H9 (cell line): ENCODE data around the gene PALM2AKAP2. TPM values are rescaled to one million over a fixed set of nuclear protein-coding genes. Genes with fewer than 3 reads are reported as not detected.

Source experiments
- DNase-seq: peaks from one replicate; pipeline ENCODE4 v3.0.0-alpha.2; 2017
- H2AFZ ChIP-seq: one replicate; pipeline ENCODE4 v1.6.1; 2013; ENCODE audit warnings: mild to moderate bottlenecking, low read length, control low read depth, moderate library complexity
- H2AK5ac ChIP-seq: 2 replicates; pipeline ENCODE4 v1.6.1; 2013; ENCODE audit warnings: low read length, control low read depth, mixed read lengths; ENCODE audit not compliant: insufficient read length
- H2BK120ac ChIP-seq: one replicate; pipeline ENCODE4 v1.6.1; 2013; ENCODE audit warnings: low read depth, mild to moderate bottlenecking, low read length, control low read depth, inconsistent platforms; ENCODE audit not compliant: poor library complexity, severe bottlenecking
- H2BK12ac ChIP-seq: 2 replicates; pipeline ENCODE4 v1.6.1; 2013; ENCODE audit warnings: low read length, control low read depth, mixed read lengths, low read depth; ENCODE audit not compliant: insufficient read length
- H2BK15ac ChIP-seq: 2 replicates; pipeline ENCODE4 v1.6.1; 2013; ENCODE audit warnings: low read depth, low read length, control low read depth
- H2BK20ac ChIP-seq: one replicate; pipeline ENCODE4 v1.6.1; 2013; ENCODE audit warnings: low read depth, mild to moderate bottlenecking, low read length, control low read depth, inconsistent platforms; ENCODE audit not compliant: poor library complexity, severe bottlenecking
- H2BK5ac ChIP-seq: 2 replicates; pipeline ENCODE4 v1.6.1; 2013; ENCODE audit warnings: low read length, control low read depth, mixed read lengths; ENCODE audit not compliant: insufficient read length
- H3K14ac ChIP-seq: 2 replicates; pipeline ENCODE4 v1.6.1; 2013; ENCODE audit warnings: low read length, control low read depth; ENCODE audit not compliant: insufficient read depth
- H3K18ac ChIP-seq: 2 replicates; pipeline ENCODE4 v1.6.1; 2013; ENCODE audit warnings: low read depth, mild to moderate bottlenecking, mixed read lengths, low read length, control low read depth; ENCODE audit not compliant: insufficient read length
- H3K23ac ChIP-seq: 2 replicates; pipeline ENCODE4 v1.6.1; 2013; ENCODE audit warnings: low read length, control low read depth, mixed read lengths, low read depth; ENCODE audit not compliant: insufficient read length
- H3K23me2 ChIP-seq: 2 replicates; pipeline ENCODE4 v1.6.1; 2013; ENCODE audit warnings: low read depth, mild to moderate bottlenecking, mixed read lengths, low read length, control low read depth; ENCODE audit not compliant: insufficient read length, poor library complexity, severe bottlenecking
- H3K27ac ChIP-seq: 2 replicates; pipeline ENCODE4 v1.5.1; 2013; ENCODE audit warnings: low read length, control low read depth, mixed read lengths, low read depth; ENCODE audit not compliant: insufficient read length
- H3K27me3 ChIP-seq: 2 replicates; pipeline ENCODE4 v1.6.1; 2013; ENCODE audit warnings: low read length, control low read depth, inconsistent platforms; ENCODE audit not compliant: insufficient read depth
- H3K4ac ChIP-seq: 2 replicates; pipeline ENCODE4 v1.6.1; 2013; ENCODE audit warnings: low read depth, mild to moderate bottlenecking, control low read depth, inconsistent platforms, low read length, moderate library complexity
- H3K4me1 ChIP-seq: 2 replicates; pipeline ENCODE4 v1.6.1; 2013; ENCODE audit warnings: low read length, control low read depth, inconsistent platforms; ENCODE audit not compliant: insufficient read depth
- H3K4me2 ChIP-seq: 2 replicates; pipeline ENCODE4 v1.6.1; 2013; ENCODE audit warnings: low read length, control low read depth, mixed read lengths; ENCODE audit not compliant: insufficient read length, insufficient read depth
- H3K56ac ChIP-seq: 2 replicates; pipeline ENCODE4 v1.6.1; 2013; ENCODE audit warnings: low read depth, mild to moderate bottlenecking, mixed read lengths, low read length, control low read depth; ENCODE audit not compliant: insufficient read length
- H3K79me1 ChIP-seq: 2 replicates; pipeline ENCODE4 v1.6.1; 2013; ENCODE audit warnings: low read depth, mild to moderate bottlenecking, moderate library complexity, low read length, control low read depth, inconsistent platforms; ENCODE audit not compliant: insufficient read depth, poor library complexity, severe bottlenecking
- H3K79me2 ChIP-seq: 2 replicates; pipeline ENCODE4 v1.6.1; 2013; ENCODE audit warnings: low read length, control low read depth, inconsistent platforms; ENCODE audit not compliant: insufficient read depth
- H3K9ac ChIP-seq: 2 replicates; pipeline ENCODE4 v1.6.1; 2013; ENCODE audit warnings: low read length, control low read depth, mixed read lengths; ENCODE audit not compliant: insufficient read length; ENCODE audit errors: extremely low read depth
- H3K9me3 ChIP-seq: one replicate; pipeline ENCODE4 v1.6.1; 2013; ENCODE audit warnings: low read depth, low read length, inconsistent platforms; ENCODE audit not compliant: control insufficient read depth
- H3T11ph ChIP-seq: one replicate; pipeline ENCODE4 v1.6.1; 2013; ENCODE audit warnings: mild to moderate bottlenecking, low read length, control low read depth, inconsistent platforms
- H4K20me1 ChIP-seq: one replicate; pipeline ENCODE4 v1.6.1; 2013; ENCODE audit not compliant: control insufficient read depth, insufficient read length, insufficient read depth
- H4K5ac ChIP-seq: 2 replicates; pipeline ENCODE4 v1.6.1; 2013; ENCODE audit warnings: low read depth, mild to moderate bottlenecking, mixed read lengths, low read length, control low read depth; ENCODE audit not compliant: insufficient read length
- H4K8ac ChIP-seq: replicated peaks from 2 replicates; pipeline ENCODE4 v1.6.1; 2013; ENCODE audit warnings: low read length, control low read depth, mixed read lengths, low read depth; ENCODE audit not compliant: insufficient read length
- H4K91ac ChIP-seq: 2 replicates; pipeline ENCODE4 v1.6.1; 2013; ENCODE audit warnings: low read depth, mild to moderate bottlenecking, moderate library complexity, mixed read lengths, low read length, control low read depth; ENCODE audit not compliant: insufficient read length
- H3K27ac Mint-ChIP-seq, 3 experiments: 2 replicates in 2 of 3; 3 replicates in 1 of 3; pipeline ENCODE4 v1.8.0; 2020 to 2021; ENCODE audit warnings: mixed read lengths in 3 of 3, mild to moderate bottlenecking in 1 of 3, moderate library complexity in 1 of 3
- H3K27me3 Mint-ChIP-seq: 2 replicates; pipeline ENCODE4 v1.8.0; 2021; ENCODE audit warnings: low read depth, mild to moderate bottlenecking, moderate library complexity, mixed read lengths
- H3K36me3 Mint-ChIP-seq, 3 experiments: 2 replicates in 2 of 3; 3 replicates in 1 of 3; pipeline ENCODE4 v1.8.0; 2020 to 2021; ENCODE audit warnings: low read depth in 3 of 3, mixed read lengths in 3 of 3; ENCODE audit not compliant: insufficient read depth in 1 of 3
- H3K4me1 Mint-ChIP-seq, 2 experiments: 2 replicates each; pipeline ENCODE4 v1.8.0; 2020; ENCODE audit warnings: mixed read lengths in 2 of 2
- H3K4me3 Mint-ChIP-seq, 2 experiments: 2 replicates in 1 of 2; 3 replicates in 1 of 2; pipeline ENCODE4 v1.8.0; 2020 to 2021; ENCODE audit warnings: mild to moderate bottlenecking in 2 of 2, mixed read lengths in 2 of 2, moderate library complexity in 1 of 2
- H3K9me3 Mint-ChIP-seq, 2 experiments: 2 replicates in 1 of 2; 3 replicates in 1 of 2; pipeline ENCODE4 v1.8.0; 2020; ENCODE audit warnings: mild to moderate bottlenecking in 2 of 2, mixed read lengths in 2 of 2, moderate library complexity in 1 of 2
- CTCF ChIP-seq: fragments of 200-600 bp; sonication (generic); conservative IDR thresholded peaks from 3 replicates; pipeline ENCODE4 v1.8.0; 2021; ENCODE audit warnings: antibody characterized with exemption, mild to moderate bottlenecking
- WGBS: extraction: QIAGEN DNeasy Blood & Tissue Kit; methylation state at CpG from one replicate; pipeline ENCODE4 v1.1.7; 2013; ENCODE audit warnings: missing lambda C conversion rate, low lambda C conversion rate, mixed read lengths; ENCODE audit not compliant: insufficient read length; ENCODE audit errors: extremely low coverage; 5-methylcytosine and 5-hydroxymethylcytosine counted together
- total RNA-seq: library from RNA; stranded (reverse); gene quantifications from 2 replicates; pipeline ENCODE4 v1.2.1, GENCODE V29; 2021

PALM2AKAP2 gene
- total RNA-seq, 1 experiment from 2014 or later = 3.6 TPM

GRCh38 chr9:109789556-109789955, 9.6 kb downstream of the PALM2AKAP2 start:
- H3K9me3 Mint-ChIP-seq = no peaks in the 10 kb centered on the region
- H3K9me3 ChIP-seq = no peaks in the 10 kb centered on the region
- no peaks in the 10 kb centered on the region for H3K4me1 ChIP-seq
- H3K4ac ChIP-seq = no peak overlapping the region
- H3K4me2 ChIP-seq = no peak overlapping the region
- no peaks in the 10 kb centered on the region for H4K20me1 ChIP-seq
- DNase-seq = no peak
- no CpG with 5 or more reads among the region's 5 CpGs for WGBS
- no peak overlapping the region for H4K8ac ChIP-seq
- no peak overlapping the region for H3K23ac ChIP-seq
- H3K27me3 Mint-ChIP-seq = no peaks in the 10 kb centered on the region; the same call in 1 of the 2 replicates
- no peak overlapping the region for H3K27ac Mint-ChIP-seq
- H2BK120ac ChIP-seq = no peak overlapping the region
- H3K18ac ChIP-seq = no peak overlapping the region
- no peak overlapping the region for H3K27ac ChIP-seq
- H2AFZ ChIP-seq = no peak overlapping the region
- H2BK15ac ChIP-seq = no peak overlapping the region
- H3K23me2 ChIP-seq = no peaks in the 10 kb centered on the region
- H3K14ac ChIP-seq = no peak overlapping the region
- no peaks in the 10 kb centered on the region for H3K27me3 ChIP-seq
- no peaks in the 10 kb centered on the region for H3K36me3 Mint-ChIP-seq
- H3K9ac ChIP-seq = no peak overlapping the region
- no peak overlapping the region for H2BK5ac ChIP-seq
- no peak overlapping the region for H4K91ac ChIP-seq
- no peak overlapping the region for H2BK20ac ChIP-seq
- 0 out of 2 replicates have a peak, but pooled peaks cover 3% of the 10 kb centered on the region for H3K79me2 ChIP-seq
- H2BK12ac ChIP-seq = no peak overlapping the region
- no peak overlapping the region for H3T11ph ChIP-seq
- H3K79me1 ChIP-seq = no peaks in the 10 kb centered on the region
- H3K4me3 Mint-ChIP-seq = no peak overlapping the region
- TF ChIP-seq CTCF = no peak
- H2AK5ac ChIP-seq = no peak overlapping the region
- H4K5ac ChIP-seq = no peak overlapping the region
- H3K56ac ChIP-seq = no peak overlapping the region
- peaks cover 0 to 2% of the 10 kb centered on the region in 2 experiments; a peak in 1 of 4 replicates for H3K4me1 Mint-ChIP-seq
